Large intestine (tissue), 3 donors: ENCODE measurements around the gene PMVK. TPM values are rescaled to one million over a fixed set of nuclear protein-coding genes. Genes with fewer than 3 reads are reported as not detected.
A peak's percentile ranks its signal among the peaks of the same experiment; 100 is the strongest.

Experiments
- DNase-seq, 2 donors: peaks; one replicate each; pipeline versions ENCODE4 v3.0.0 to v3.0.0-alpha.2; 2013
- H3K27ac ChIP-seq: one replicate; pipeline ENCODE4 v1.5.1; 2013; ENCODE audit warnings: low read length
- H3K27me3 ChIP-seq: 2 replicates; pipeline ENCODE4 v1.6.1; 2013; ENCODE audit warnings: low read length; ENCODE audit not compliant: control insufficient read depth, insufficient read depth
- H3K36me3 ChIP-seq: 2 replicates; pipeline ENCODE4 v1.6.1; 2013; ENCODE audit warnings: low read length; ENCODE audit not compliant: control insufficient read depth, insufficient read depth
- H3K4me1 ChIP-seq: one replicate; pipeline ENCODE4 v1.6.1; 2013; ENCODE audit warnings: low read length; ENCODE audit not compliant: control insufficient read depth, insufficient read depth
- H3K4me3 ChIP-seq: one replicate; pipeline ENCODE4 v1.5.1; 2013; ENCODE audit warnings: low read length
- H3K9me3 ChIP-seq: one replicate; pipeline ENCODE4 v1.6.1; 2013; ENCODE audit warnings: mild to moderate bottlenecking, low read depth, low read length, moderate library complexity; ENCODE audit not compliant: control insufficient read depth
- WGBS: methylation state at CpG from one replicate; pipeline ENCODE4 v1.1.5; 2013; ENCODE audit warnings: low lambda C conversion rate; ENCODE audit not compliant: insufficient coverage; 5-methylcytosine and 5-hydroxymethylcytosine counted together
- polyA plus RNA-seq: library from polyadenylated mRNA; unstranded; fragments of 120-200 nt; gene quantifications from one replicate; pipeline ENCODE4 v1.2.1, GENCODE V29; 2013

PMVK gene
- polyA plus RNA-seq, 1 donor, result 40.4 TPM

- no peak overlapping the region for H3K27ac ChIP-seq
- no peak for DNase-seq
These were observed 15.6 kb upstream of the PMVK start for GRCh38 chr1:154951901-154952657.

GRCh38 chr1:154948079-154948478 lies 11.6 kb upstream of the PMVK start:
- Histone ChIP-seq H3K27ac (no peak overlapping the region), H3K4me1 (peaks cover 26% of the 10 kb centered on the region), H3K36me3 (peaks cover 42% of the 10 kb centered on the region), H3K4me3 (no peak overlapping the region), H3K27me3 (no peaks in the 10 kb centered on the region), H3K9me3 (no peaks in the 10 kb centered on the region)
- DNase-seq, result no peak
- WGBS, result no CpG with 5 or more reads among the region's 11 CpGs

More at GRCh38 chr1:154951901-154952657, 15.6 kb upstream of the PMVK start:
- H3K9me3 ChIP-seq, result no peaks in the 10 kb centered on the region
- WGBS, result no CpG with 5 or more reads among the region's 15 CpGs
- H3K36me3 ChIP-seq, result peaks cover 34% of the 10 kb centered on the region
- no peak overlapping the region for H3K4me3 ChIP-seq
- no peaks in the 10 kb centered on the region for H3K27me3 ChIP-seq
- H3K4me1 ChIP-seq, result peaks cover 29% of the 10 kb centered on the region

- H3K4me1 ChIP-seq, result peaks cover 40% of the 10 kb centered on the region
- no peak overlapping the region for H3K4me3 ChIP-seq
- H3K9me3 ChIP-seq, result no peaks in the 10 kb centered on the region
- no peak for DNase-seq
- no peaks in the 10 kb centered on the region for H3K27me3 ChIP-seq
- no peak overlapping the region for H3K27ac ChIP-seq
- WGBS, result 80% methylated on average over 2 of the region's 17 CpGs
- peaks cover 34% of the 10 kb centered on the region for H3K36me3 ChIP-seq
These were observed 9.7 kb upstream of the PMVK start for GRCh38 chr1:154945962-154946850.

- no peak for DNase-seq
- WGBS, result no CpG with 5 or more reads among the region's 15 CpGs
- Histone ChIP-seq H3K4me1 (peaks cover 40% of the 10 kb centered on the region), H3K9me3 (no peaks in the 10 kb centered on the region), H3K27me3 (no peaks in the 10 kb centered on the region), H3K36me3 (peaks cover 26% of the 10 kb centered on the region), H3K4me3 (no peak overlapping the region), H3K27ac (peak overlapping the region; percentile 84)
These were observed 8.8 kb upstream of the PMVK start for GRCh38 chr1:154945160-154945961.

- DNase-seq, result peak; percentile 87 to 93
These were observed 8.1 kb upstream of the PMVK start for GRCh38 chr1:154944401-154945159.

GRCh38 chr1:154943649-154944400 lies 7.3 kb upstream of the PMVK start:
- DNase-seq, result peak in 1 of 2 donors; percentile 43
- no CpG with 5 or more reads among the region's 6 CpGs for WGBS
- peak overlapping the region; percentile 84 for H3K27ac ChIP-seq

More at GRCh38 chr1:154944401-154945159, 8.1 kb upstream of the PMVK start:
- no peaks in the 10 kb centered on the region for H3K27me3 ChIP-seq
- peaks cover 25% of the 10 kb centered on the region for H3K36me3 ChIP-seq
- peaks cover 40% of the 10 kb centered on the region for H3K4me1 ChIP-seq
- peak overlapping the region; percentile 84 for H3K27ac ChIP-seq
- no peaks in the 10 kb centered on the region for H3K9me3 ChIP-seq
- H3K4me3 ChIP-seq, result no peak overlapping the region
- no CpG with 5 or more reads among the region's 9 CpGs for WGBS

GRCh38 chr1:154941333-154942013 lies 5.0 kb upstream of the PMVK start:
- Histone ChIP-seq H3K9me3 (no peaks in the 10 kb centered on the region), H3K27me3 (no peaks in the 10 kb centered on the region), H3K36me3 (peaks cover 6% of the 10 kb centered on the region), H3K4me3 (no peak overlapping the region), H3K4me1 (peaks cover 50% of the 10 kb centered on the region), H3K27ac (no peak overlapping the region)
- no peak for DNase-seq
- no CpG with 5 or more reads among the region's 5 CpGs for WGBS

More at GRCh38 chr1:154943649-154944400, 7.3 kb upstream of the PMVK start:
- peaks cover 25% of the 10 kb centered on the region for H3K36me3 ChIP-seq
- peaks cover 44% of the 10 kb centered on the region for H3K4me1 ChIP-seq
- no peak overlapping the region for H3K4me3 ChIP-seq
- no peaks in the 10 kb centered on the region for H3K27me3 ChIP-seq
- H3K9me3 ChIP-seq, result no peaks in the 10 kb centered on the region

- peaks cover 3% of the 10 kb centered on the region for H3K36me3 ChIP-seq
- H3K27ac ChIP-seq, result no peak overlapping the region
- no peaks in the 10 kb centered on the region for H3K27me3 ChIP-seq
- no CpG with 5 or more reads among the region's 8 CpGs for WGBS
- H3K4me1 ChIP-seq, result peaks cover 52% of the 10 kb centered on the region
- no peak for DNase-seq
- H3K4me3 ChIP-seq, result no peak overlapping the region
- H3K9me3 ChIP-seq, result no peaks in the 10 kb centered on the region
These were observed 4.2 kb upstream of the PMVK start for GRCh38 chr1:154940651-154941194.
